ENCODE measurements around the gene SYT9. TPM values are rescaled to one million over a fixed set of nuclear protein-coding genes. Genes with fewer than 3 reads are reported as not detected.

The SYT9 gene
- total RNA-seq, 2 donors from 2014 or later = 0.81 to 2.2 TPM

DNA sequence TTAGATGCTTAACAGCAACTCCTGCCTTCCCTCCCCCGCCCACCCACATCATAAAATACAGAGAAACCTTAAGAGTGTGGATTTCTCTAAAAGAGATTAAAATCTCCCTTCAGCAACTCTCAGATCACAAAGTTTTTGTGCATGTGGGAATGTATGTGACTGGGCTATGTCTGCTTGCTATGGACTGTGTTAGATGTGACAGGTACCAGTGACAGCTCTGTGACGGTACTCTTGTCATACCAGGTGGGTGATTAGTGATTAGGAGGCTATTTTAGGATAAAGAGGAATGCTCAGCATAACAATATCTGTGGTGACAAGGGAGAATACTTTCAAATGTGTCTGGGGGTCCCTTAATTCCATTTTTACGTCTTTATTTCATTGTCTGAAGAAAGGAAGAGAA is 60.2 kb downstream of the SYT9 start:
- H3K9ac ChIP-seq (ENCODE audit: extremely low read depth, low read length, poor library complexity, severe bottlenecking) = no peak overlapping the region
- no peak overlapping the region for H3K27ac ChIP-seq (ENCODE audit: low read depth, low read length)
- no peaks in the 10 kb centered on the region for H3K36me3 ChIP-seq (ENCODE audit: control insufficient read depth, insufficient read depth, low read length)
- H3K4me3 ChIP-seq (ENCODE audit: low read length) = no peak overlapping the region
- peaks cover 18% of the 10 kb centered on the region for H3K4me1 ChIP-seq (ENCODE audit: control insufficient read depth, insufficient read depth, low read length)
- H3K27me3 ChIP-seq (ENCODE audit: control insufficient read depth, insufficient read depth, low read length, poor library complexity, severe bottlenecking) = no peaks in the 10 kb centered on the region
- Mint-ChIP-seq H3K4me1 (peaks cover 47% of the 10 kb centered on the region), H3K36me3 (ENCODE audit: low read depth) (no peaks in the 10 kb centered on the region), H3K27ac (no peak overlapping the region), H3K4me3 (no peak overlapping the region), H3K9me3 (no peaks in the 10 kb centered on the region), H3K27me3 (ENCODE audit: insufficient read depth) (peaks cover 2% of the 10 kb centered on the region)
- TF ChIP-seq, protein P1, sequence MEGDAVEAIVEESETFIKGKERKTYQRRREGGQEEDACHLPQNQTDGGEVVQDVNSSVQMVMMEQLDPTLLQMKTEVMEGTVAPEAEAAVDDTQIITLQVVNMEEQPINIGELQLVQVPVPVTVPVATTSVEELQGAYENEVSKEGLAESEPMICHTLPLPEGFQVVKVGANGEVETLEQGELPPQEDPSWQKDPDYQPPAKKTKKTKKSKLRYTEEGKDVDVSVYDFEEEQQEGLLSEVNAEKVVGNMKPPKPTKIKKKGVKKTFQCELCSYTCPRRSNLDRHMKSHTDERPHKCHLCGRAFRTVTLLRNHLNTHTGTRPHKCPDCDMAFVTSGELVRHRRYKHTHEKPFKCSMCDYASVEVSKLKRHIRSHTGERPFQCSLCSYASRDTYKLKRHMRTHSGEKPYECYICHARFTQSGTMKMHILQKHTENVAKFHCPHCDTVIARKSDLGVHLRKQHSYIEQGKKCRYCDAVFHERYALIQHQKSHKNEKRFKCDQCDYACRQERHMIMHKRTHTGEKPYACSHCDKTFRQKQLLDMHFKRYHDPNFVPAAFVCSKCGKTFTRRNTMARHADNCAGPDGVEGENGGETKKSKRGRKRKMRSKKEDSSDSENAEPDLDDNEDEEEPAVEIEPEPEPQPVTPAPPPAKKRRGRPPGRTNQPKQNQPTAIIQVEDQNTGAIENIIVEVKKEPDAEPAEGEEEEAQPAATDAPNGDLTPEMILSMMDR (conservative IDR thresholded peaks at IDR 0.05) = no peak
- H3K9me3 ChIP-seq (ENCODE audit: control insufficient read depth, low read length) = no peaks in the 10 kb centered on the region
- whole genome bisulfite sequencing, 2 experiments (ENCODE audit: insufficient coverage in 1 of 2, insufficient read length in 1 of 2) = 69 to 83% methylated on average over 1 to 2 of the region's 3 CpGs
- no peak for DNase-seq

DNA sequence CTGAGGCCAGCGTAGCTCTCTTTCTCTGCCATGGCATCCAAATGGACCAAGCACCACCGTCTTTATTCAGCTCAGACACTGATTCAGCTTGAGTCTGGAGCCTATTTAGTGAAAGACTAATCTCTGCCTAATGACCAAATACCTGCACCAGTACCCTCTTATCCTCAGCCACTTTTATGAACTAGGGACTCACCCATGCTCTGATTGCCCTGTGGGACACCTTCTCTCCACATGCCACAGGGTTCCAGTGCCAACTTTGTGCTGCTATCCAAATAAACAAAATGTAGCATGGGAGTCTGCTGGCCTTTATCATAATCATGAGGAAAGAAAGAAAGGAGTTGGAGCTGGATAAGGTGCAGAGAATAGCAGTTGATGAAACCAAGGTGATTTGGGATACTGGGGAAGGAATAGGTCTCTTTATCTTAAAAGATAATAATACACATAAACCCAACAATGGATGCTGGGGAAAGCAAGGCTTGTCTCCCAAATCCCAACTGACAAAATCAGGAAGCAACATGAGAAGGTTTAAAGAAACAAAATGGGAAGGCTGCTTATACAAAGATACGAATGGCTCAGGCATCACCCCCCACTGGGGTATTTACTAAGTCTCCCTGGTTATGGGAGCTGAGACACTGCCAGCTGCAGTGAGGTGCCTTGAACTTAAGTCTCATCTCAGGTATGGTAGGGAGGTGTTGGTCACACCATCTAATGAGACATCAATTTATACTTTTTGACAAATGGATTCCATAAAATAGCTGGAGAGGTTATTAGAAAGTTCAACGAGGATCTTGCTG is 63.3 kb downstream of the SYT9 start:
- WGBS, 2 experiments (ENCODE audit: insufficient coverage in 1 of 2, insufficient read length in 1 of 2) = 79 to 83% methylated on average over 3 to 4 of the region's 4 CpGs
- Histone ChIP-seq H3K9ac (ENCODE audit: extremely low read depth, low read length, poor library complexity, severe bottlenecking) (no peak overlapping the region), H3K27me3 (ENCODE audit: control insufficient read depth, insufficient read depth, low read length, poor library complexity, severe bottlenecking) (no peaks in the 10 kb centered on the region), H3K27ac (ENCODE audit: low read depth, low read length) (no peak overlapping the region), H3K36me3 (ENCODE audit: control insufficient read depth, insufficient read depth, low read length) (no peaks in the 10 kb centered on the region), H3K4me3 (ENCODE audit: low read length) (peak overlapping the region; percentile 13), H3K4me1 (ENCODE audit: control insufficient read depth, insufficient read depth, low read length) (peaks cover 13% of the 10 kb centered on the region), H3K9me3 (ENCODE audit: control insufficient read depth, low read length) (no peaks in the 10 kb centered on the region)
- peaks cover 40% of the 10 kb centered on the region for H3K4me1 Mint-ChIP-seq
- H3K27ac Mint-ChIP-seq = no peak overlapping the region
- peak; percentile 59 for DNase-seq
- no peak overlapping the region for H3K4me3 Mint-ChIP-seq
- no peaks in the 10 kb centered on the region for H3K9me3 Mint-ChIP-seq
- no peaks in the 10 kb centered on the region for H3K36me3 Mint-ChIP-seq (ENCODE audit: low read depth)
- peaks cover 2% of the 10 kb centered on the region for H3K27me3 Mint-ChIP-seq (ENCODE audit: insufficient read depth)
- TF ChIP-seq, protein P1 (conservative IDR thresholded peaks at IDR 0.05) = no peak

DNA sequence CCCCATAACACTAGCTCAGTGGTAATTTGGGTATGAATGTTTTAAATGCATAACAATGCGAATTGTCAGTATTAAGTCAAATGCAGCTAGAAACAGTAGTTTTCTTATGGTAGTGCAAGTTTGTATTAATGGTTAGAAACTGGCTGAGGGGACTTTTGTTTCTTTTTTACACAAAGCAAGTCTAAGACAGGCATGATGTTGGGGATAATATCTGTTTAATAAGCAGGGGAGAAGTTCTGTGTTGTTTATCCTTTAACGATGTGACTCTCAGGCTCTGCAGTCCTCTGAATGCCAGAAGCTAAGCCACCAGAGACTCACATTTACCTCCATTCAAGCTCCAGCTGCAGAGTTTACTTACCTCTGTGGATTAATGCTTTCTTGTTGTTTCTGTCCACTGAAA is 67.8 kb downstream of the SYT9 start:
- Histone ChIP-seq H3K36me3 (ENCODE audit: control insufficient read depth, insufficient read depth, low read length) (no peaks in the 10 kb centered on the region), H3K4me3 (ENCODE audit: low read length) (no peak overlapping the region), H3K9ac (ENCODE audit: extremely low read depth, low read length, poor library complexity, severe bottlenecking) (no peak overlapping the region), H3K27me3 (ENCODE audit: control insufficient read depth, insufficient read depth, low read length, poor library complexity, severe bottlenecking) (no peaks in the 10 kb centered on the region), H3K27ac (ENCODE audit: low read depth, low read length) (no peak overlapping the region), H3K4me1 (ENCODE audit: control insufficient read depth, insufficient read depth, low read length) (peaks cover 9% of the 10 kb centered on the region), H3K9me3 (ENCODE audit: control insufficient read depth, low read length) (no peaks in the 10 kb centered on the region)
- Mint-ChIP-seq H3K4me3 (no peak overlapping the region), H3K36me3 (ENCODE audit: low read depth) (no peaks in the 10 kb centered on the region), H3K9me3 (no peaks in the 10 kb centered on the region), H3K27me3 (ENCODE audit: insufficient read depth) (no peaks in the 10 kb centered on the region), H3K4me1 (peaks cover 17% of the 10 kb centered on the region), H3K27ac (no peak overlapping the region)
- TF ChIP-seq, protein P1 (conservative IDR thresholded peaks at IDR 0.05) = no peak
- WGBS, 2 experiments (ENCODE audit: insufficient coverage in 1 of 2, insufficient read length in 1 of 2) = 81 to 100% methylated on average over 1 to 2 of the region's 2 CpGs
- DNase-seq = no peak
